ENCODE measurements around the gene RPS16.

GRCh38 chr19:39384839-39385568, 50.7 kb downstream of the RPS16 start:
- TF ChIP-seq POLR2AphosphoS5 (IDR thresholded peaks at IDR 0.05; ENCODE audit: low read depth, low read length): no peak
- no peak for TF ChIP-seq TAF1 (IDR thresholded peaks at IDR 0.05; ENCODE audit: borderline replicate concordance, insufficient read depth, low read length)
- no peak for TF ChIP-seq REST (IDR thresholded peaks at IDR 0.05; ENCODE audit: insufficient read depth in 1 of 2, low read depth in 2 of 2, low read length in 2 of 2)

Measured in PFSK-1 (cell line).